ENCODE results near the gene FAM110D.

The FAM110D gene

DNA sequence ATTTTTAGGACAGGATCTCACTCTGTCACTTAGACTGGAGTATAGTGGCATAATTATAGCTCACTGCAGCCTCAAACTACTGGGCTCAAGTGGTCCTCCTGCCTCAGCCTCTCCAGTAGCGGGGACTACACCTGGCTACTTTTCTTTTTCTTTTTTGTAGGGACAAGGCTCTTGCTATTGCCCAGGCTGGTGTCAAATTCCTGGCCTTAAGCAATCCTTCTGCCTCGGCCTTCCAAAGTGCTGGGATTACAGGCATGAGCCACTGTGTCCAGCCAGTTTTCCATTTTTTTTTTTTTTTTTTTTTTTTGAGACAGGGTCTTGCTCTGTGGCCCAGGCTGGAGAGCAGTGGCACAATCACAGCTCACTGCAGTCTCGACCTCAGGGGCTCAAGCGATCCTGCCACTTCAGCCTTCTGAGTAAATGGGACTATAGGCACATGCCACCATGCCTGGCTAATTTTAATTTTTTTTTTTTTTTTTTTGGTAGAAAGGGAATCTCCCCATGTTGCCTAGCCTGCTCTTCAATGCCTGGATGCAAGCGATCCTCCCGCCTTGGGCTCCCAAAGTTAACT is 54.5 kb downstream of the FAM110D start:
- Histone ChIP-seq H3K4me3 (replicated peaks; ENCODE audit: insufficient read depth, low read length) (no peak overlapping the region), H3K27me3 (ENCODE audit: insufficient read depth, poor library complexity, severe bottlenecking) (no peaks in the 10 kb centered on the region)

More for the DNA sequence above, 54.5 kb downstream of the FAM110D start:
- H3K27ac ChIP-seq (replicated peaks) = no peak overlapping the region
- no peak for DNase-seq (ENCODE audit: low read depth in 1 of 2, low spot score in 1 of 2)
- TF ChIP-seq, protein P1, sequence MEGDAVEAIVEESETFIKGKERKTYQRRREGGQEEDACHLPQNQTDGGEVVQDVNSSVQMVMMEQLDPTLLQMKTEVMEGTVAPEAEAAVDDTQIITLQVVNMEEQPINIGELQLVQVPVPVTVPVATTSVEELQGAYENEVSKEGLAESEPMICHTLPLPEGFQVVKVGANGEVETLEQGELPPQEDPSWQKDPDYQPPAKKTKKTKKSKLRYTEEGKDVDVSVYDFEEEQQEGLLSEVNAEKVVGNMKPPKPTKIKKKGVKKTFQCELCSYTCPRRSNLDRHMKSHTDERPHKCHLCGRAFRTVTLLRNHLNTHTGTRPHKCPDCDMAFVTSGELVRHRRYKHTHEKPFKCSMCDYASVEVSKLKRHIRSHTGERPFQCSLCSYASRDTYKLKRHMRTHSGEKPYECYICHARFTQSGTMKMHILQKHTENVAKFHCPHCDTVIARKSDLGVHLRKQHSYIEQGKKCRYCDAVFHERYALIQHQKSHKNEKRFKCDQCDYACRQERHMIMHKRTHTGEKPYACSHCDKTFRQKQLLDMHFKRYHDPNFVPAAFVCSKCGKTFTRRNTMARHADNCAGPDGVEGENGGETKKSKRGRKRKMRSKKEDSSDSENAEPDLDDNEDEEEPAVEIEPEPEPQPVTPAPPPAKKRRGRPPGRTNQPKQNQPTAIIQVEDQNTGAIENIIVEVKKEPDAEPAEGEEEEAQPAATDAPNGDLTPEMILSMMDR (IDR thresholded peaks at IDR 0.05; ENCODE audit: insufficient read depth, low read length) = no peak
- TF ChIP-seq GABPA (IDR thresholded peaks at IDR 0.05; ENCODE audit: low read depth) = no peak
- TF ChIP-seq POLR2AphosphoS5 (IDR thresholded peaks at IDR 0.05; ENCODE audit: low read depth) = no peak
- TF ChIP-seq SPI1 (IDR thresholded peaks at IDR 0.05; ENCODE audit: borderline replicate concordance, low read depth) = no peak
- TF ChIP-seq, protein P2, sequence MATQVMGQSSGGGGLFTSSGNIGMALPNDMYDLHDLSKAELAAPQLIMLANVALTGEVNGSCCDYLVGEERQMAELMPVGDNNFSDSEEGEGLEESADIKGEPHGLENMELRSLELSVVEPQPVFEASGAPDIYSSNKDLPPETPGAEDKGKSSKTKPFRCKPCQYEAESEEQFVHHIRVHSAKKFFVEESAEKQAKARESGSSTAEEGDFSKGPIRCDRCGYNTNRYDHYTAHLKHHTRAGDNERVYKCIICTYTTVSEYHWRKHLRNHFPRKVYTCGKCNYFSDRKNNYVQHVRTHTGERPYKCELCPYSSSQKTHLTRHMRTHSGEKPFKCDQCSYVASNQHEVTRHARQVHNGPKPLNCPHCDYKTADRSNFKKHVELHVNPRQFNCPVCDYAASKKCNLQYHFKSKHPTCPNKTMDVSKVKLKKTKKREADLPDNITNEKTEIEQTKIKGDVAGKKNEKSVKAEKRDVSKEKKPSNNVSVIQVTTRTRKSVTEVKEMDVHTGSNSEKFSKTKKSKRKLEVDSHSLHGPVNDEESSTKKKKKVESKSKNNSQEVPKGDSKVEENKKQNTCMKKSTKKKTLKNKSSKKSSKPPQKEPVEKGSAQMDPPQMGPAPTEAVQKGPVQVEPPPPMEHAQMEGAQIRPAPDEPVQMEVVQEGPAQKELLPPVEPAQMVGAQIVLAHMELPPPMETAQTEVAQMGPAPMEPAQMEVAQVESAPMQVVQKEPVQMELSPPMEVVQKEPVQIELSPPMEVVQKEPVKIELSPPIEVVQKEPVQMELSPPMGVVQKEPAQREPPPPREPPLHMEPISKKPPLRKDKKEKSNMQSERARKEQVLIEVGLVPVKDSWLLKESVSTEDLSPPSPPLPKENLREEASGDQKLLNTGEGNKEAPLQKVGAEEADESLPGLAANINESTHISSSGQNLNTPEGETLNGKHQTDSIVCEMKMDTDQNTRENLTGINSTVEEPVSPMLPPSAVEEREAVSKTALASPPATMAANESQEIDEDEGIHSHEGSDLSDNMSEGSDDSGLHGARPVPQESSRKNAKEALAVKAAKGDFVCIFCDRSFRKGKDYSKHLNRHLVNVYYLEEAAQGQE (IDR thresholded peaks at IDR 0.05; ENCODE audit: insufficient replicate concordance, low read depth) = no peak
